ENCODE measurements around the gene SHISAL1. TPM values are rescaled to one million over a fixed set of nuclear protein-coding genes. Genes with fewer than 3 reads are reported as not detected.

SHISAL1 gene
- total RNA-seq, 2 donors from 2014 or later: 0.42 to 0.95 TPM

DNA sequence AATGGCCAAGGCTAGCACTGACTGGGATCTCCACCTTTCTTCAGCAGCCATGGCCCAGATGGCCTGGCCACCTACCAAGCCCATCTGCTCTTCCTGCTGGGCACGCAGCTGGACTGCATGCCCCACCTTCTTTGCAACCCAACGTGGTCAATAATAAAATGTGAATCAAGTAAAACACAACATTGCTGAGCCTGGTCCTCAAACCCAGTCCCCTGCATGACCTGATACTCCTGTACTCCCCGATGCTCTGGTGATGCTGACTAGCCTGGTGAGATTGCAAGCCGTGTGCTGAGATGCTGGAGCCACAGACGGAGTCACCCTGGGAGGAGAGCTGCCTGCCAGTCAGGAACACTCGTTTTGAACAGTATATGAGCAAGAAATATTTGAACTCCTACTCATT is 98.0 kb downstream of the SHISAL1 start:
- Histone ChIP-seq H3K9me3 (ENCODE audit: control insufficient read depth, low read length) (peaks cover 5% of the 10 kb centered on the region), H3K4me1 (ENCODE audit: control insufficient read depth, insufficient read depth, low read length) (no peaks in the 10 kb centered on the region), H3K9ac (ENCODE audit: extremely low read depth, low read length, poor library complexity, severe bottlenecking) (no peak overlapping the region), H3K27me3 (ENCODE audit: control insufficient read depth, insufficient read depth, low read length, poor library complexity, severe bottlenecking) (no peaks in the 10 kb centered on the region), H3K27ac (ENCODE audit: low read depth, low read length) (no peak overlapping the region), H3K36me3 (ENCODE audit: control insufficient read depth, insufficient read depth, low read length) (no peaks in the 10 kb centered on the region), H3K4me3 (ENCODE audit: low read length) (no peak overlapping the region)
- TF ChIP-seq, protein P1, sequence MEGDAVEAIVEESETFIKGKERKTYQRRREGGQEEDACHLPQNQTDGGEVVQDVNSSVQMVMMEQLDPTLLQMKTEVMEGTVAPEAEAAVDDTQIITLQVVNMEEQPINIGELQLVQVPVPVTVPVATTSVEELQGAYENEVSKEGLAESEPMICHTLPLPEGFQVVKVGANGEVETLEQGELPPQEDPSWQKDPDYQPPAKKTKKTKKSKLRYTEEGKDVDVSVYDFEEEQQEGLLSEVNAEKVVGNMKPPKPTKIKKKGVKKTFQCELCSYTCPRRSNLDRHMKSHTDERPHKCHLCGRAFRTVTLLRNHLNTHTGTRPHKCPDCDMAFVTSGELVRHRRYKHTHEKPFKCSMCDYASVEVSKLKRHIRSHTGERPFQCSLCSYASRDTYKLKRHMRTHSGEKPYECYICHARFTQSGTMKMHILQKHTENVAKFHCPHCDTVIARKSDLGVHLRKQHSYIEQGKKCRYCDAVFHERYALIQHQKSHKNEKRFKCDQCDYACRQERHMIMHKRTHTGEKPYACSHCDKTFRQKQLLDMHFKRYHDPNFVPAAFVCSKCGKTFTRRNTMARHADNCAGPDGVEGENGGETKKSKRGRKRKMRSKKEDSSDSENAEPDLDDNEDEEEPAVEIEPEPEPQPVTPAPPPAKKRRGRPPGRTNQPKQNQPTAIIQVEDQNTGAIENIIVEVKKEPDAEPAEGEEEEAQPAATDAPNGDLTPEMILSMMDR (conservative IDR thresholded peaks at IDR 0.05): no peak
- Mint-ChIP-seq H3K4me1 (no peaks in the 10 kb centered on the region), H3K4me3 (no peak overlapping the region), H3K36me3 (ENCODE audit: low read depth) (no peaks in the 10 kb centered on the region), H3K27ac (no peak overlapping the region), H3K9me3 (peaks cover 5% of the 10 kb centered on the region), H3K27me3 (ENCODE audit: insufficient read depth) (peaks cover 4% of the 10 kb centered on the region)
- peak; percentile 5 for DNase-seq
- WGBS, 2 experiments (ENCODE audit: insufficient coverage in 1 of 2, insufficient read length in 1 of 2): 85 to 92% methylated on average over 4 to 6 of the region's 6 CpGs

DNA sequence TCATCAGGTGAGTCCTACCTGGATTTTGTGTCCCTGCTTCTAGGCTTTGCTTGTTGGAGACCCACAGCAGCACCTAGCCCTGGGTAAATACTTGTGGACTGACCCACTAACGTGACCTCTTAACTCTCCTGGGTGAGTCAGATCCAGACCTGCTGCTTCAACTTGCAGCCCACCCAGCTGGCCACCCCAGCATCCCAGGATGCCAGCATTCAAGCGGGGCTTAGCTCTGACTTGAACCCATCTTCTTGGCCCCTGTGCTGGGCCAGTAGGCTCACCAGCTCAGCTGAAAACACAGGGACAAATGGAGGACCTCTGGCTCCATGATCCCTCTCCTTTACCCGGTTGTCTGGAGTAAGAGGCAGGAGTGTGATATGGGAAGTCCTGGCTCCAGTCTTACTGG is 98.6 kb downstream of the SHISAL1 start:
- Mint-ChIP-seq H3K27ac (no peak overlapping the region), H3K4me3 (no peak overlapping the region)
- peak; percentile 18 for DNase-seq

DNA sequence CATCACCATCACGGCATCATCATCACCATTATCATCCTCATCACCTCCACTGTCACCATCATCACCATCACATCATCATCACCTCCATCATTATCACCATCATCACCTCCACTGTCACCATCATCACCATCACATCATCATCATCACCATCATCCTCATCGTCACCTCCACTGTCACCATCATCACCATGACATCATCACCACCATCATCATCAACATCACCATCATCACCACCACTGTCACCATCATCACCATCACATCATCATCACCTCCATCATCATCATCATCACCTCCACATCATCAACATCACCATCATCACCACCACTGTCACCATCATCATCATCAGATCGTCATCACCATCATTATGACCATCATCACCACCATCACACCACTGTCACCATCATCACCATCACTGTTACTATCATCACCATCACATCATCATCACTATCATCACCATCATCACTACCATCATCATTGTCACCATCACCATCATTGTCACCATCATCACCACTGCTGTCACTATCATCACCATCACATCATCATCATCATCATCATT is 99.2 kb downstream of the SHISAL1 start:
- H3K4me3 Mint-ChIP-seq: no peak overlapping the region
- no peak overlapping the region for H3K27ac Mint-ChIP-seq
- peaks cover 10% of the 10 kb centered on the region for H3K9me3 ChIP-seq (ENCODE audit: control insufficient read depth, low read length)
- H3K36me3 ChIP-seq (ENCODE audit: control insufficient read depth, insufficient read depth, low read length): no peaks in the 10 kb centered on the region
- no peaks in the 10 kb centered on the region for H3K4me1 Mint-ChIP-seq
- no peak overlapping the region for H3K9ac ChIP-seq (ENCODE audit: extremely low read depth, low read length, poor library complexity, severe bottlenecking)
- peak; percentile 3 for DNase-seq
- H3K4me1 ChIP-seq (ENCODE audit: control insufficient read depth, insufficient read depth, low read length): no peaks in the 10 kb centered on the region
- TF ChIP-seq, protein P1 (conservative IDR thresholded peaks at IDR 0.05): no peak
- no peaks in the 10 kb centered on the region for H3K27me3 ChIP-seq (ENCODE audit: control insufficient read depth, insufficient read depth, low read length, poor library complexity, severe bottlenecking)
- H3K36me3 Mint-ChIP-seq (ENCODE audit: low read depth): no peaks in the 10 kb centered on the region
- H3K4me3 ChIP-seq (ENCODE audit: low read length): no peak overlapping the region
- peaks cover 8% of the 10 kb centered on the region for H3K9me3 Mint-ChIP-seq
- peaks cover 4% of the 10 kb centered on the region for H3K27me3 Mint-ChIP-seq (ENCODE audit: insufficient read depth)
- 50 to 72% methylated on average over 3 of the region's 3 CpGs for WGBS, 2 experiments (ENCODE audit: insufficient coverage in 1 of 2, insufficient read length in 1 of 2)
- no peak overlapping the region for H3K27ac ChIP-seq (ENCODE audit: low read depth, low read length)

More for the DNA sequence above, 98.6 kb downstream of the SHISAL1 start:
- peaks cover 8% of the 10 kb centered on the region for H3K9me3 Mint-ChIP-seq
- no peak overlapping the region for H3K27ac ChIP-seq (ENCODE audit: low read depth, low read length)
- no peaks in the 10 kb centered on the region for H3K36me3 Mint-ChIP-seq (ENCODE audit: low read depth)
- no peak overlapping the region for H3K4me3 ChIP-seq (ENCODE audit: low read length)
- TF ChIP-seq, protein P1 (conservative IDR thresholded peaks at IDR 0.05): no peak
- WGBS, 2 experiments (ENCODE audit: insufficient coverage in 1 of 2, insufficient read length in 1 of 2): 86 to 93% methylated on average over 3 of the region's 3 CpGs
- no peaks in the 10 kb centered on the region for H3K4me1 Mint-ChIP-seq
- peaks cover 4% of the 10 kb centered on the region for H3K27me3 Mint-ChIP-seq (ENCODE audit: insufficient read depth)
- H3K4me1 ChIP-seq (ENCODE audit: control insufficient read depth, insufficient read depth, low read length): no peaks in the 10 kb centered on the region
- H3K9me3 ChIP-seq (ENCODE audit: control insufficient read depth, low read length): peaks cover 10% of the 10 kb centered on the region
- no peaks in the 10 kb centered on the region for H3K36me3 ChIP-seq (ENCODE audit: control insufficient read depth, insufficient read depth, low read length)
- no peak overlapping the region for H3K9ac ChIP-seq (ENCODE audit: extremely low read depth, low read length, poor library complexity, severe bottlenecking)
- H3K27me3 ChIP-seq (ENCODE audit: control insufficient read depth, insufficient read depth, low read length, poor library complexity, severe bottlenecking): no peaks in the 10 kb centered on the region

Data from endodermal cell (in vitro differentiated cells).